ENCODE results near the gene ZNF763.
"Not testable (repeated sequence)": the region's sequence is repeated elsewhere in the genome, so short reads cannot be mapped to it uniquely, and the experiment has no call there.

The ZNF763 gene

GRCh38 chr19:11989112-11989456 is 24.2 kb downstream of the ZNF763 start:
- H3K9me3 ChIP-seq (ENCODE audit: control insufficient read depth in 2 of 2, low read length in 2 of 2), result no peaks in the 10 kb centered on the region
- no peaks in the 10 kb centered on the region for H3K27me3 ChIP-seq (ENCODE audit: control insufficient read depth in 2 of 2, insufficient read depth in 2 of 2, low read length in 2 of 2)
- H3K9ac ChIP-seq (ENCODE audit: low read depth in 1 of 2, low read length in 2 of 2), result no peak overlapping the region
- H3K27ac ChIP-seq (ENCODE audit: low read depth in 2 of 2, low read length in 2 of 2), result peak overlapping the region in 1 of 2 donors; percentile 87
- peak overlapping the region; percentile 88 to 93 for H3K4me3 ChIP-seq (ENCODE audit: low read length in 2 of 2)
- peaks cover 4 to 8% of the 10 kb centered on the region in 2 donors for H3K4me1 ChIP-seq (ENCODE audit: control insufficient read depth in 2 of 2, insufficient read depth in 2 of 2, low read length in 2 of 2)
- H3K36me3 ChIP-seq (ENCODE audit: control insufficient read depth in 2 of 2, insufficient read depth in 2 of 2, low read length in 2 of 2), result no peaks in the 10 kb centered on the region

- H3K9ac ChIP-seq (ENCODE audit: low read depth in 1 of 2, low read length in 2 of 2); H3K4me3 ChIP-seq (ENCODE audit: low read length in 2 of 2); H3K27ac ChIP-seq (ENCODE audit: low read depth in 2 of 2, low read length in 2 of 2); H3K4me1 ChIP-seq (ENCODE audit: control insufficient read depth in 2 of 2, insufficient read depth in 2 of 2, low read length in 2 of 2); H3K27me3 ChIP-seq (ENCODE audit: control insufficient read depth in 2 of 2, insufficient read depth in 2 of 2, low read length in 2 of 2); H3K36me3 ChIP-seq (ENCODE audit: control insufficient read depth in 2 of 2, insufficient read depth in 2 of 2, low read length in 2 of 2); H3K9me3 ChIP-seq (ENCODE audit: control insufficient read depth in 2 of 2, low read length in 2 of 2): not testable (repeated sequence)
These were observed 27.1 kb downstream of the ZNF763 start for GRCh38 chr19:11991921-11992320.

- H3K36me3 ChIP-seq (ENCODE audit: control insufficient read depth in 2 of 2, insufficient read depth in 2 of 2, low read length in 2 of 2), result no peaks in the 10 kb centered on the region
- H3K27ac ChIP-seq (ENCODE audit: low read depth in 2 of 2, low read length in 2 of 2), result no peak overlapping the region
- no peaks in the 10 kb centered on the region for H3K4me1 ChIP-seq (ENCODE audit: control insufficient read depth in 2 of 2, insufficient read depth in 2 of 2, low read length in 2 of 2)
- H3K4me3 ChIP-seq (ENCODE audit: low read length in 2 of 2), result no peak overlapping the region
- no peaks in the 10 kb centered on the region for H3K27me3 ChIP-seq (ENCODE audit: control insufficient read depth in 2 of 2, insufficient read depth in 2 of 2, low read length in 2 of 2)
- H3K9me3 ChIP-seq (ENCODE audit: control insufficient read depth in 2 of 2, low read length in 2 of 2), result no peaks in the 10 kb centered on the region
- no peak overlapping the region for H3K9ac ChIP-seq (ENCODE audit: low read depth in 1 of 2, low read length in 2 of 2)
These were observed 30.3 kb downstream of the ZNF763 start for GRCh38 chr19:11995174-11995573.

GRCh38 chr19:12000152-12000981 is 35.5 kb downstream of the ZNF763 start:
- H3K4me3 ChIP-seq (ENCODE audit: low read length in 2 of 2), result no peak overlapping the region
- no peak overlapping the region for H3K9ac ChIP-seq (ENCODE audit: low read depth in 1 of 2, low read length in 2 of 2)
- no peaks in the 10 kb centered on the region for H3K36me3 ChIP-seq (ENCODE audit: control insufficient read depth in 2 of 2, insufficient read depth in 2 of 2, low read length in 2 of 2)
- no peaks in the 10 kb centered on the region for H3K27me3 ChIP-seq (ENCODE audit: control insufficient read depth in 2 of 2, insufficient read depth in 2 of 2, low read length in 2 of 2)
- no peaks in the 10 kb centered on the region for H3K9me3 ChIP-seq (ENCODE audit: control insufficient read depth in 2 of 2, low read length in 2 of 2)
- H3K4me1 ChIP-seq (ENCODE audit: control insufficient read depth in 2 of 2, insufficient read depth in 2 of 2, low read length in 2 of 2), result no peaks in the 10 kb centered on the region
- H3K27ac ChIP-seq (ENCODE audit: low read depth in 2 of 2, low read length in 2 of 2), result no peak overlapping the region

- no peak overlapping the region for H3K27ac ChIP-seq (ENCODE audit: low read depth in 2 of 2, low read length in 2 of 2)
- no peak overlapping the region for H3K9ac ChIP-seq (ENCODE audit: low read depth in 1 of 2, low read length in 2 of 2)
- peak overlapping the region; percentile 28 to 38 for H3K4me3 ChIP-seq (ENCODE audit: low read length in 2 of 2)
- H3K4me1 ChIP-seq (ENCODE audit: control insufficient read depth in 2 of 2, insufficient read depth in 2 of 2, low read length in 2 of 2), result no peaks in the 10 kb centered on the region
- H3K27me3 ChIP-seq (ENCODE audit: control insufficient read depth in 2 of 2, insufficient read depth in 2 of 2, low read length in 2 of 2), result no peaks in the 10 kb centered on the region
- peaks cover 42 to 45% of the 10 kb centered on the region in 2 donors for H3K9me3 ChIP-seq (ENCODE audit: control insufficient read depth in 2 of 2, low read length in 2 of 2)
- peaks cover 27 to 45% of the 10 kb centered on the region in 2 donors for H3K36me3 ChIP-seq (ENCODE audit: control insufficient read depth in 2 of 2, insufficient read depth in 2 of 2, low read length in 2 of 2)
These were observed 50.3 kb downstream of the ZNF763 start for GRCh38 chr19:12015015-12015752.

- Histone ChIP-seq H3K9ac (ENCODE audit: low read depth in 1 of 2, low read length in 2 of 2) (no peak overlapping the region), H3K27ac (ENCODE audit: low read depth in 2 of 2, low read length in 2 of 2) (no peak overlapping the region), H3K4me1 (ENCODE audit: control insufficient read depth in 2 of 2, insufficient read depth in 2 of 2, low read length in 2 of 2) (no peaks in the 10 kb centered on the region), H3K9me3 (ENCODE audit: control insufficient read depth in 2 of 2, low read length in 2 of 2) (peaks cover 42 to 45% of the 10 kb centered on the region in 2 donors), H3K36me3 (ENCODE audit: control insufficient read depth in 2 of 2, insufficient read depth in 2 of 2, low read length in 2 of 2) (peaks cover 27 to 45% of the 10 kb centered on the region in 2 donors), H3K4me3 (ENCODE audit: low read length in 2 of 2) (no peak overlapping the region), H3K27me3 (ENCODE audit: control insufficient read depth in 2 of 2, insufficient read depth in 2 of 2, low read length in 2 of 2) (no peaks in the 10 kb centered on the region)
These were observed 50.9 kb downstream of the ZNF763 start for GRCh38 chr19:12015753-12016116.
